Measurements from ENCODE around the gene TXNRD1.
A peak's percentile ranks its signal among the peaks of the same experiment; 100 is the strongest.
"Not testable (repeated sequence)": the region's sequence is repeated elsewhere in the genome, so short reads cannot be mapped to it uniquely, and the experiment has no call there.

TXNRD1 gene

GRCh38 chr12:104384141-104384880, 168.7 kb downstream of the TXNRD1 start:
- TF ChIP-seq CTCF (conservative IDR thresholded peaks at IDR 0.05; ENCODE audit: control insufficient read depth, insufficient read depth, low read depth, low read length): no peak
- H3K4me3 ChIP-seq (ENCODE audit: control insufficient read depth, low read depth, low read length): no peak overlapping the region
- DNase-seq (ENCODE audit: low read depth): peak; percentile 32

GRCh38 chr12:104385510-104385909, 169.9 kb downstream of the TXNRD1 start:
- no peak for TF ChIP-seq CTCF (conservative IDR thresholded peaks at IDR 0.05; ENCODE audit: control insufficient read depth, insufficient read depth, low read depth, low read length)
- no peak for DNase-seq (ENCODE audit: low read depth)
- no peak overlapping the region for H3K4me3 ChIP-seq (ENCODE audit: control insufficient read depth, low read depth, low read length)

GRCh38 chr12:104386461-104386860, 170.9 kb downstream of the TXNRD1 start:
- no peak overlapping the region for H3K4me3 ChIP-seq (ENCODE audit: control insufficient read depth, low read depth, low read length)
- no peak for TF ChIP-seq CTCF (conservative IDR thresholded peaks at IDR 0.05; ENCODE audit: control insufficient read depth, insufficient read depth, low read depth, low read length)
- DNase-seq (ENCODE audit: low read depth): no peak

- no peak overlapping the region for H3K4me3 ChIP-seq (ENCODE audit: control insufficient read depth, low read depth, low read length)
- peak; percentile 23 for DNase-seq (ENCODE audit: low read depth)
- no peak for TF ChIP-seq CTCF (conservative IDR thresholded peaks at IDR 0.05; ENCODE audit: control insufficient read depth, insufficient read depth, low read depth, low read length)
Observed at GRCh38 chr12:104387190-104387589, 171.6 kb downstream of the TXNRD1 start.

GRCh38 chr12:104394086-104394485, 178.5 kb downstream of the TXNRD1 start:
- not testable (repeated sequence) for DNase-seq (ENCODE audit: low read depth); H3K4me3 ChIP-seq (ENCODE audit: control insufficient read depth, low read depth, low read length)
